Adrenal gland (tissue), 5 donors: Measurements from ENCODE around the gene WNT7A.

Experiments
- CTCF ChIP-seq, 6 experiments: fragments of 450-650 bp in 4 of 6; fragments of 200-600 bp in 2 of 6; sonication (generic) in 1 of 6; IDR thresholded peaks; 1 replicate in 5 of 6; 2 replicates in 1 of 6; pipeline versions ENCODE4 v1.5.1 to v1.8.0; 2016 to 2021; ENCODE audit warnings: antibody characterized with exemption in 6 of 6, mild to moderate bottlenecking in 2 of 6, moderate library complexity in 1 of 6
- POLR2A ChIP-seq, 2 donors: fragments of 450-650 bp; IDR thresholded peaks; one replicate each; pipeline ENCODE4 v1.6.1; 2017; ENCODE audit warnings: antibody characterized with exemption in 2 of 2, mild to moderate bottlenecking in 2 of 2, moderate library complexity in 1 of 2
- donor health status: DM: no; HTN: no; CAD: no.

- TF ChIP-seq CTCF (IDR thresholded peaks at IDR 0.05) (no peak), POLR2A (IDR thresholded peaks at IDR 0.05) (no peak)
These were observed 111.4 kb downstream of the WNT7A start for GRCh38 chr3:13768453-13768852.
